ENCODE data around the gene ADAMTS9.

The ADAMTS9 gene

GRCh38 chr3:64658001-64658400 lies 29.8 kb downstream of the ADAMTS9 start:
- H3K4me3 ChIP-seq (ENCODE audit: control insufficient read depth, low read depth, low read length) = no peak overlapping the region
- TF ChIP-seq, protein P1, sequence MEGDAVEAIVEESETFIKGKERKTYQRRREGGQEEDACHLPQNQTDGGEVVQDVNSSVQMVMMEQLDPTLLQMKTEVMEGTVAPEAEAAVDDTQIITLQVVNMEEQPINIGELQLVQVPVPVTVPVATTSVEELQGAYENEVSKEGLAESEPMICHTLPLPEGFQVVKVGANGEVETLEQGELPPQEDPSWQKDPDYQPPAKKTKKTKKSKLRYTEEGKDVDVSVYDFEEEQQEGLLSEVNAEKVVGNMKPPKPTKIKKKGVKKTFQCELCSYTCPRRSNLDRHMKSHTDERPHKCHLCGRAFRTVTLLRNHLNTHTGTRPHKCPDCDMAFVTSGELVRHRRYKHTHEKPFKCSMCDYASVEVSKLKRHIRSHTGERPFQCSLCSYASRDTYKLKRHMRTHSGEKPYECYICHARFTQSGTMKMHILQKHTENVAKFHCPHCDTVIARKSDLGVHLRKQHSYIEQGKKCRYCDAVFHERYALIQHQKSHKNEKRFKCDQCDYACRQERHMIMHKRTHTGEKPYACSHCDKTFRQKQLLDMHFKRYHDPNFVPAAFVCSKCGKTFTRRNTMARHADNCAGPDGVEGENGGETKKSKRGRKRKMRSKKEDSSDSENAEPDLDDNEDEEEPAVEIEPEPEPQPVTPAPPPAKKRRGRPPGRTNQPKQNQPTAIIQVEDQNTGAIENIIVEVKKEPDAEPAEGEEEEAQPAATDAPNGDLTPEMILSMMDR (IDR thresholded peaks at IDR 0.05; ENCODE audit: control insufficient read depth, insufficient read depth, low read depth, low read length, missing control alignments) = no peak
- DNase-seq (ENCODE audit: low read depth) = no peak

- TF ChIP-seq, protein P1 (IDR thresholded peaks at IDR 0.05; ENCODE audit: control insufficient read depth, insufficient read depth, low read depth, low read length, missing control alignments) = no peak
- no peak overlapping the region for H3K4me3 ChIP-seq (ENCODE audit: control insufficient read depth, low read depth, low read length)
- no peak for DNase-seq (ENCODE audit: low read depth)
Measured at GRCh38 chr3:64656544-64656943, 31.3 kb downstream of the ADAMTS9 start.

- DNase-seq (ENCODE audit: low read depth) = no peak
- TF ChIP-seq, protein P1 (IDR thresholded peaks at IDR 0.05; ENCODE audit: control insufficient read depth, insufficient read depth, low read depth, low read length, missing control alignments) = no peak
- H3K4me3 ChIP-seq (ENCODE audit: control insufficient read depth, low read depth, low read length) = no peak overlapping the region
Measured at GRCh38 chr3:64655160-64655559, 32.6 kb downstream of the ADAMTS9 start.

- TF ChIP-seq, protein P1 (IDR thresholded peaks at IDR 0.05; ENCODE audit: control insufficient read depth, insufficient read depth, low read depth, low read length, missing control alignments) = no peak
- no peak for DNase-seq (ENCODE audit: low read depth)
- no peak overlapping the region for H3K4me3 ChIP-seq (ENCODE audit: control insufficient read depth, low read depth, low read length)
Measured at GRCh38 chr3:64654013-64654412, 33.8 kb downstream of the ADAMTS9 start.

DNA sequence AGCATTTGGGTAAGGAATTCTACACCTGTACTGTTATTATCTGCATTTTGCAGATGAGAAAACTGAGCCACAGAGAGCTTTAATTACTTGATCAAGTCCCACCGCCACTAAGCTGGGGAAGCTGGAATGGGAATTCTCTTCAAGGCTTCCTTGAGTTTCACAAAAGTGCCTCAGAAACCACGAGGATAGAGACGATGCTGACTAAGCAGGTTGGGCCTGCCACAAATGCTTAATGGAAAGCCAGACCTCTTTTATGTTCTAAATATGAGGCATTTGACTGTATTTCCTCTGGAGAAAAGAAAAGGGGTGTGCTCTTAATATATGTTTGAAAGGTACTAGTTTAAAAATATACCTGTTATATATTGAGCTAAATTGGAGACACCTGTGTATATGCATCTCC lies 34.7 kb downstream of the ADAMTS9 start:
- TF ChIP-seq, protein P1 (IDR thresholded peaks at IDR 0.05; ENCODE audit: control insufficient read depth, insufficient read depth, low read depth, low read length, missing control alignments) = no peak
- DNase-seq (ENCODE audit: low read depth) = no peak
- H3K4me3 ChIP-seq (ENCODE audit: control insufficient read depth, low read depth, low read length) = no peak overlapping the region

- TF ChIP-seq, protein P1 (IDR thresholded peaks at IDR 0.05; ENCODE audit: control insufficient read depth, insufficient read depth, low read depth, low read length, missing control alignments) = no peak
- no peak for DNase-seq (ENCODE audit: low read depth)
- no peak overlapping the region for H3K4me3 ChIP-seq (ENCODE audit: control insufficient read depth, low read depth, low read length)
Measured at GRCh38 chr3:64651741-64652241, 36.0 kb downstream of the ADAMTS9 start.

DNA sequence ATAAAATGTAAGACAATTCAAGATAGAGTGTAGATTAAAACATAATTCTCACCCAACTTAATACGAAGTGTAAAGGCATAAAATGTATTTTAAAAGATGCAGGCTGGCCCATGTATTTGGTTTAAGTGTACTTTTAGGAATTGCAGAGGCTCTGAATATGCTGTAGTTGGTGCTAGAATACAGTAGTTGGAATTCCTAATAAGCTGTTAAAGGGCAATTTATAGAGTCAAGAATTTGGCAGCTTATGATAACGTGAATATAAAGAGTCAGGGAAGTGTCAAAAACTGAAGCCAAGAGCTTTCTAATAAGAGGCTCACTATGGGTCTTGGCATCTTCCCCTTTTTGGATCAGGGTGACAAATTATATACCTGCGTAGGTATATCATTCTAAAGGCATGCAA lies 36.5 kb downstream of the ADAMTS9 start:
- TF ChIP-seq, protein P1 (IDR thresholded peaks at IDR 0.05; ENCODE audit: control insufficient read depth, insufficient read depth, low read depth, low read length, missing control alignments) = no peak
- H3K4me3 ChIP-seq (ENCODE audit: control insufficient read depth, low read depth, low read length) = no peak overlapping the region
- DNase-seq (ENCODE audit: low read depth) = no peak
